A549 (cell line): ENCODE measurements around the gene SYNPO2. TPM values are rescaled to one million over a fixed set of nuclear protein-coding genes. Genes with fewer than 3 reads are reported as not detected.

Experiments used
- ATAC-seq, 2 experiments: fragments of 200-7000 bp in 1 of 2; fragments of >200 bp in 1 of 2; cut with Nextera tagmentation in 1 of 2; cut with Tn5 transposase in 1 of 2; 3 replicates each; pipeline versions ENCODE4 v1.8.0 to v1.9.1; 2018 to 2020; ENCODE audit warnings: mild to moderate bottlenecking in 1 of 2, moderate library complexity in 1 of 2
- CTCF ChIA-PET: fragments of 300-600 bp; sonication (Branson Sonifier 250); formaldehyde crosslinking; extraction: SDS; loops from one replicate; lab custom pipeline; 2021; ENCODE audit warnings: antibody characterized with exemption, inconsistent platforms; lab: Yijun Ruan, JAX
- POLR2A ChIA-PET: fragments of 350-600 bp; formaldehyde crosslinking; extraction: SDS; loops from one replicate; lab custom pipeline; 2021; ENCODE audit warnings: antibody characterized with exemption, inconsistent platforms; lab: Yijun Ruan, JAX
- DNase-seq, 2 experiments: peaks; one replicate each; pipeline versions ENCODE4 v3.0.0 to v3.0.0-alpha.2; 2011 to 2016; ENCODE audit warnings: low read depth in 1 of 2, low spot score in 1 of 2
- FAIRE-seq: peaks from 2 replicates; lab custom pipeline; 2011; peaks lifted over from hg19 to GRCh38; lab: Jason Lieb, UNC
- H3K27ac ChIP-seq, 2 experiments: fragments of >200 bp; sonication (Bioruptor Twin); formaldehyde crosslinking; 3 replicates each; pipeline ENCODE4 v1.5.1; 2016 to 2017
- H3K4me1 ChIP-seq: fragments of >200 bp; sonication (Bioruptor Twin); formaldehyde crosslinking; 3 replicates; pipeline ENCODE4 v1.6.1; 2016
- H3K4me2 ChIP-seq: fragments of >200 bp; sonication (Bioruptor Twin); formaldehyde crosslinking; 3 replicates; pipeline ENCODE4 v1.6.1; 2016
- H3K4me3 ChIP-seq: fragments of >200 bp; sonication (Bioruptor Twin); formaldehyde crosslinking; 3 replicates; pipeline ENCODE4 v1.5.1; 2016
- H3K9me3 ChIP-seq: fragments of >200 bp; sonication (Bioruptor Twin); formaldehyde crosslinking; 3 replicates; pipeline ENCODE4 v1.6.1; 2016
- CBX2 ChIP-seq: fragments of 200-600 bp; sonication (generic); IDR thresholded peaks from 2 replicates; pipeline ENCODE4 v1.6.1; 2016; ENCODE audit warnings: low read depth, mild to moderate bottlenecking, borderline replicate concordance
- CHD2 ChIP-seq: fragments of 150-350 bp; IDR thresholded peaks from 2 replicates; pipeline ENCODE4 v1.6.1; 2014; ENCODE audit warnings: low read length; ENCODE audit not compliant: partially characterized antibody
- CHD4 ChIP-seq: fragments of 200-600 bp; sonication (generic); IDR thresholded peaks from 2 replicates; pipeline ENCODE4 v1.6.1; 2016; ENCODE audit warnings: antibody characterized with exemption, mild to moderate bottlenecking, borderline replicate concordance
- EHF ChIP-seq: fragments of 250-450 bp; sonication (Bioruptor Pico); IDR thresholded peaks from 2 replicates; pipeline ENCODE4 v1.5.0; 2020; ENCODE audit warnings: mild to moderate bottlenecking
- ESRRA ChIP-seq: fragments of 150-350 bp; IDR thresholded peaks from 2 replicates; pipeline ENCODE4 v1.6.1; 2014; ENCODE audit warnings: mild to moderate bottlenecking, low read length, borderline replicate concordance
- FOSL2 ChIP-seq, 2 experiments: fragments of 450-650 bp in 1 of 2; fragments of >200 bp in 1 of 2; sonication (Bioruptor Twin) in 1 of 2; formaldehyde crosslinking; IDR thresholded peaks; 2 replicates each; pipeline versions ENCODE4 v1.5.0 to v1.6.1; 2016 to 2020; ENCODE audit warnings: mild to moderate bottlenecking in 1 of 2, moderate library complexity in 1 of 2
- HEYL ChIP-seq: fragments of 250-450 bp; sonication (Bioruptor Pico); IDR thresholded peaks from 2 replicates; pipeline ENCODE4 v1.8.0; 2021; ENCODE audit warnings: mild to moderate bottlenecking, moderate library complexity
- HOXB13 ChIP-seq: fragments of 250-450 bp; sonication (Bioruptor Pico); IDR thresholded peaks from 2 replicates; pipeline ENCODE4 v1.5.0; 2020; ENCODE audit warnings: low read depth, mild to moderate bottlenecking, moderate library complexity
- JUN ChIP-seq, 2 experiments: fragments of >200 bp; sonication (Bioruptor Twin); formaldehyde crosslinking; IDR thresholded peaks; 2 replicates in 1 of 2; 3 replicates in 1 of 2; pipeline ENCODE4 v1.6.1; 2016 to 2017
- JUNB ChIP-seq: fragments of >200 bp; sonication (Bioruptor Twin); formaldehyde crosslinking; IDR thresholded peaks from 2 replicates; pipeline ENCODE4 v1.6.1; 2016
- KDM5A ChIP-seq: fragments of 200-600 bp; sonication (generic); IDR thresholded peaks from 2 replicates; pipeline ENCODE4 v1.6.1; 2016; ENCODE audit warnings: antibody characterized with exemption, mild to moderate bottlenecking
- MAFK ChIP-seq: fragments of 450-650 bp; IDR thresholded peaks from 2 replicates; pipeline ENCODE4 v1.6.1; 2014; ENCODE audit not compliant: partially characterized antibody
- NFE2L2 ChIP-seq: fragments of 150-350 bp; conservative IDR thresholded peaks from 2 replicates; pipeline ENCODE4 v1.6.1; 2014; ENCODE audit warnings: low read length
- POLR2A ChIP-seq: IDR thresholded peaks from 2 replicates; pipeline ENCODE4 v1.6.1; 2012; ENCODE audit warnings: mild to moderate bottlenecking, low read length
- RARB ChIP-seq: fragments of 250-450 bp; sonication (Bioruptor Pico); IDR thresholded peaks from 2 replicates; pipeline ENCODE4 v1.8.0; 2021; ENCODE audit warnings: mild to moderate bottlenecking, moderate library complexity
- RCOR1 ChIP-seq: fragments of 150-350 bp; IDR thresholded peaks from 2 replicates; pipeline ENCODE4 v1.6.1; 2014; ENCODE audit warnings: antibody characterized with exemption, low read length, low read depth
- SMC3 ChIP-seq: fragments of >200 bp; sonication (Bioruptor Twin); formaldehyde crosslinking; IDR thresholded peaks from 3 replicates; pipeline ENCODE4 v1.6.1; 2018; ENCODE audit warnings: inconsistent platforms
- SREBF2 ChIP-seq: fragments of 450-650 bp; IDR thresholded peaks from 2 replicates; pipeline ENCODE4 v1.6.1; 2014; ENCODE audit warnings: mild to moderate bottlenecking, moderate library complexity
- TFCP2L1 ChIP-seq: fragments of 250-450 bp; sonication (Bioruptor Pico); IDR thresholded peaks from 2 replicates; pipeline ENCODE4 v1.5.0; 2021; ENCODE audit warnings: mild to moderate bottlenecking
- ZC3H11A ChIP-seq: fragments of 450-650 bp; IDR thresholded peaks from 2 replicates; pipeline ENCODE4 v1.6.1; 2014; ENCODE audit warnings: antibody characterized with exemption, mild to moderate bottlenecking
- WGBS: methylation state at CpG from one replicate; pipeline ENCODE4 v1.1.6; 2017; ENCODE audit errors: missing lambda C conversion rate; 5-methylcytosine and 5-hydroxymethylcytosine counted together
- polyA plus RNA-seq, 4 experiments: library from polyadenylated mRNA; depleted of rRNA in 3 of 4; stranded (reverse); fragments of >200 nt; fragmentation: RNase III in 1 of 4; extraction: RNeasy Plus Mini Kit Qiagen cat#74134 plus additional on column Dnase treatment in 1 of 4; gene quantifications; 2 replicates in 3 of 4; 3 replicates in 1 of 4; pipeline ENCODE4 v1.2.3, GENCODE V29; 2011 to 2017
- TF ChIP-seq, protein P1 (sequence below): fragments of >200 bp; sonication (Bioruptor Twin); formaldehyde crosslinking; IDR thresholded peaks from 3 replicates; pipeline ENCODE4 v1.5.1; 2016
- TF ChIP-seq, protein P2 (sequence below): fragments of 150-350 bp; IDR thresholded peaks from 2 replicates; pipeline ENCODE4 v1.6.1; 2014; ENCODE audit warnings: low read depth, mild to moderate bottlenecking, low read length
- TF ChIP-seq, protein P3 (sequence below): IDR thresholded peaks from 2 replicates; pipeline ENCODE4 v1.6.1; 2012
- TF ChIP-seq, protein P4 (sequence below): fragments of 250-450 bp; sonication (Bioruptor Pico); IDR thresholded peaks from 2 replicates; pipeline ENCODE4 v1.5.0; 2020; ENCODE audit warnings: low read depth, mild to moderate bottlenecking, moderate library complexity
- TF ChIP-seq, protein P5 (sequence below): fragments of 450-650 bp; IDR thresholded peaks from 2 replicates; pipeline ENCODE4 v1.6.1; 2014; ENCODE audit warnings: antibody characterized with exemption
- TF ChIP-seq, protein P6 (sequence below): IDR thresholded peaks from 2 replicates; pipeline ENCODE4 v1.6.1; 2012; ENCODE audit warnings: low read depth, borderline replicate concordance

Gene SYNPO2
- polyA plus RNA-seq, 2 of the 4 experiments (the other 2 are of a cell fraction), result 2.5 to 8.8 TPM

DNA sequence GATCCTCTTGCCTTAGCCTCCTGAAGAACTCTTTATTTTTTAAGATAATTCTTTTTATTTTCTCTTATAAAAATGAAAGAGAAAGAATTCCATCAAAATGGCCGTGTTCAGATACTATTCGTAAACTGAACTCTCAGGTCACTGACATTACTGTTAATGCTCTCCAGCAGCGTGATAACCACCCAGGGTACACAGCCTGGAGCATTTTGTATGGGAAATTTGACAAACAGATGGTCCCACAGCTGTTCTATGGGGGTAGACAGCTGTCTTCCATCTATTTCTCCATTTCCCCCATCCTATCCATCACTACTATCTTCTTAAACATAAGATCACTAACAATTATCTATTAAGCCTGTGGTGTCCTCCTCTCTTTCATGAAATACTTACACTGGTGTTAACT is 47.8 kb downstream of the SYNPO2 start:
- CTCF ChIA-PET, result no interaction called here
- TF ChIP-seq KDM5A, result no peak
- Histone ChIP-seq H3K9me3 (no peaks in the 10 kb centered on the region), H3K4me2 (no peak overlapping the region), H3K4me1 (no peaks in the 10 kb centered on the region; the same call in 2 of the 3 replicates), H3K27ac (no peak overlapping the region), H3K4me3 (no peak overlapping the region)
- ATAC-seq (no peak), DNase-seq (no peak), FAIRE-seq (no peak)
- POLR2A ChIA-PET, result no interaction called here
- WGBS, result 46% methylated on average over 3 of the region's 3 CpGs

DNA sequence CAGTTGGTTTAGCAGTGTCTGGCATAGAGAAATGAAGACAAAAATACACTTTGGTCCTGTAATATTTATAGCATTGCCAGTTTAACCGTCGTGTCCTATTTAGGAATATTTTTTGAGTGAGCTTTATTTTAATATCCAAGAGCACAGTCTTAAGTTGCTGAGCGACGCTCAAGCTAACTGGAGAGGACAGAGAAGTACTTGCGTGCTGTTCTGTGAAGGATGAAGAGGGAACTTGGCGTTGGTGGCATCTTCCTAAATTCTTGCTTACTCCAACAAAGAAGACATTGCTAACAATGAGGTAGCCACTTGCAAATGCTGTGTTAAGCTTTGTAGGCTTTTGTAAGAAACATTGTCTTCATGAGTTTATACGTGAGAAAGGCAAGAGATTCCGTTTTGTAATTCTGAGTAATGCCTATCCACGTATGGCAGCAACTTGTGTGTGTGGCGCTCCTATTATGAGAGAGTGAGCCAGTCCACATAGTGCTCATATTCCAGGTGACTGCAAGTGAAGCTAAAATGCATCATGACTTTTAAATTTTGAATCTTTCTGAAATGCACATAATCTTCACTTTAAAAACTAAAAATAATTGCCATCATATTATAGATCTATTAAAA is 50.6 kb downstream of the SYNPO2 start:
- no peak overlapping the region for H3K4me3 ChIP-seq
- CTCF ChIA-PET, result no interaction called here
- POLR2A ChIA-PET, result no interaction called here
- no peak overlapping the region for H3K27ac ChIP-seq
- no peak overlapping the region for H3K4me2 ChIP-seq
- FAIRE-seq (no peak), DNase-seq (no peak), ATAC-seq (no peak)
- H3K9me3 ChIP-seq, result no peaks in the 10 kb centered on the region
- H3K4me1 ChIP-seq, result peaks cover 6% of the 10 kb centered on the region; the same call in 2 of the 3 replicates
- TF ChIP-seq, protein P1, sequence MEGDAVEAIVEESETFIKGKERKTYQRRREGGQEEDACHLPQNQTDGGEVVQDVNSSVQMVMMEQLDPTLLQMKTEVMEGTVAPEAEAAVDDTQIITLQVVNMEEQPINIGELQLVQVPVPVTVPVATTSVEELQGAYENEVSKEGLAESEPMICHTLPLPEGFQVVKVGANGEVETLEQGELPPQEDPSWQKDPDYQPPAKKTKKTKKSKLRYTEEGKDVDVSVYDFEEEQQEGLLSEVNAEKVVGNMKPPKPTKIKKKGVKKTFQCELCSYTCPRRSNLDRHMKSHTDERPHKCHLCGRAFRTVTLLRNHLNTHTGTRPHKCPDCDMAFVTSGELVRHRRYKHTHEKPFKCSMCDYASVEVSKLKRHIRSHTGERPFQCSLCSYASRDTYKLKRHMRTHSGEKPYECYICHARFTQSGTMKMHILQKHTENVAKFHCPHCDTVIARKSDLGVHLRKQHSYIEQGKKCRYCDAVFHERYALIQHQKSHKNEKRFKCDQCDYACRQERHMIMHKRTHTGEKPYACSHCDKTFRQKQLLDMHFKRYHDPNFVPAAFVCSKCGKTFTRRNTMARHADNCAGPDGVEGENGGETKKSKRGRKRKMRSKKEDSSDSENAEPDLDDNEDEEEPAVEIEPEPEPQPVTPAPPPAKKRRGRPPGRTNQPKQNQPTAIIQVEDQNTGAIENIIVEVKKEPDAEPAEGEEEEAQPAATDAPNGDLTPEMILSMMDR, result no peak
- TF ChIP-seq, protein P2, sequence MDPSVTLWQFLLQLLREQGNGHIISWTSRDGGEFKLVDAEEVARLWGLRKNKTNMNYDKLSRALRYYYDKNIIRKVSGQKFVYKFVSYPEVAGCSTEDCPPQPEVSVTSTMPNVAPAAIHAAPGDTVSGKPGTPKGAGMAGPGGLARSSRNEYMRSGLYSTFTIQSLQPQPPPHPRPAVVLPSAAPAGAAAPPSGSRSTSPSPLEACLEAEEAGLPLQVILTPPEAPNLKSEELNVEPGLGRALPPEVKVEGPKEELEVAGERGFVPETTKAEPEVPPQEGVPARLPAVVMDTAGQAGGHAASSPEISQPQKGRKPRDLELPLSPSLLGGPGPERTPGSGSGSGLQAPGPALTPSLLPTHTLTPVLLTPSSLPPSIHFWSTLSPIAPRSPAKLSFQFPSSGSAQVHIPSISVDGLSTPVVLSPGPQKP, result no peak
- TF ChIP-seq JUNB (no peak), EHF (no peak), SREBF2 (no peak), HEYL (CRISPR knock-in tag) (no peak), SMC3 (no peak)
- TF ChIP-seq, protein P3, sequence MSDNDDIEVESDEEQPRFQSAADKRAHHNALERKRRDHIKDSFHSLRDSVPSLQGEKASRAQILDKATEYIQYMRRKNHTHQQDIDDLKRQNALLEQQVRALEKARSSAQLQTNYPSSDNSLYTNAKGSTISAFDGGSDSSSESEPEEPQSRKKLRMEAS, result no peak
- TF ChIP-seq, protein P4, sequence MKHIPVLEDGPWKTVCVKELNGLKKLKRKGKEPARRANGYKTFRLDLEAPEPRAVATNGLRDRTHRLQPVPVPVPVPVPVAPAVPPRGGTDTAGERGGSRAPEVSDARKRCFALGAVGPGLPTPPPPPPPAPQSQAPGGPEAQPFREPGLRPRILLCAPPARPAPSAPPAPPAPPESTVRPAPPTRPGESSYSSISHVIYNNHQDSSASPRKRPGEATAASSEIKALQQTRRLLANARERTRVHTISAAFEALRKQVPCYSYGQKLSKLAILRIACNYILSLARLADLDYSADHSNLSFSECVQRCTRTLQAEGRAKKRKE, result no peak
- 84% methylated on average over 10 of the region's 10 CpGs for WGBS

DNA sequence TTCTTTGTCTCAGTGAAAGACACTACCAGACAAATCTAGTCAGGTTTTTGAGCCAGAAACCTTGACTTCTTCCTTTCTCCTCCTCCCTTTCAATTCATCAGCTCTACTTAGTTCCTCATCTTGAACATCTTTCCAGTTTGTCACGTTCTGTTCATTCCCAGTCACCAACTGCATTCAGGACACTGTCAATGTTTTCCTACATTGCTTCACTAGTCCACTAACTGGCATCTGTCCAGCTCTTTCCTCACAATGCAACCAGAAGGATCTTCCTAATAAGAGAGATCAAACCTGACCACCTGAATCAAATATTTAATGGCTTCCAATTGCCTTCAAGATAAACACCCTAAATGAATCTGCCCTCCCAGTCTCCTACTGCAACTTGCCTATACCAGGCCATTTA is 52.5 kb downstream of the SYNPO2 start:
- no peaks in the 10 kb centered on the region for H3K9me3 ChIP-seq
- no peak overlapping the region for H3K4me2 ChIP-seq
- TF ChIP-seq JUN (IDR thresholded peaks at IDR 0.05) (no peak), TFCP2L1 (CRISPR knock-in tag) (no peak), EHF (no peak), HOXB13 (no peak), CHD4 (no peak), RARB (CRISPR knock-in tag) (no peak), ESRRA (no peak), NFE2L2 (no peak), FOSL2 (IDR thresholded peaks at IDR 0.05) (no peak), FOSL2 (CRISPR knock-in tag; IDR thresholded peaks at IDR 0.05) (no peak), CHD2 (no peak), RCOR1 (no peak), POLR2A (no peak), CBX2 (no peak), MAFK (no peak), ZC3H11A (no peak)
- TF ChIP-seq, protein P5, sequence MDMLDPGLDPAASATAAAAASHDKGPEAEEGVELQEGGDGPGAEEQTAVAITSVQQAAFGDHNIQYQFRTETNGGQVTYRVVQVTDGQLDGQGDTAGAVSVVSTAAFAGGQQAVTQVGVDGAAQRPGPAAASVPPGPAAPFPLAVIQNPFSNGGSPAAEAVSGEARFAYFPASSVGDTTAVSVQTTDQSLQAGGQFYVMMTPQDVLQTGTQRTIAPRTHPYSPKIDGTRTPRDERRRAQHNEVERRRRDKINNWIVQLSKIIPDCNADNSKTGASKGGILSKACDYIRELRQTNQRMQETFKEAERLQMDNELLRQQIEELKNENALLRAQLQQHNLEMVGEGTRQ, result no peak
- TF ChIP-seq, protein P6, sequence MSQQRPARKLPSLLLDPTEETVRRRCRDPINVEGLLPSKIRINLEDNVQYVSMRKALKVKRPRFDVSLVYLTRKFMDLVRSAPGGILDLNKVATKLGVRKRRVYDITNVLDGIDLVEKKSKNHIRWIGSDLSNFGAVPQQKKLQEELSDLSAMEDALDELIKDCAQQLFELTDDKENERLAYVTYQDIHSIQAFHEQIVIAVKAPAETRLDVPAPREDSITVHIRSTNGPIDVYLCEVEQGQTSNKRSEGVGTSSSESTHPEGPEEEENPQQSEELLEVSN, result no peak
- FAIRE-seq (no peak), DNase-seq (no peak), ATAC-seq (no peak)
- POLR2A ChIA-PET, result no interaction called here
- WGBS, result 28% methylated on average over 1 of the region's 1 CpG
- CTCF ChIA-PET, result no interaction called here
- H3K27ac ChIP-seq, result no peak overlapping the region
- peaks cover 6% of the 10 kb centered on the region; the same call in 2 of the 3 replicates for H3K4me1 ChIP-seq
- H3K4me3 ChIP-seq, result no peak overlapping the region
